Measurements from ENCODE around the gene ITPA. TPM values are rescaled to one million over a fixed set of nuclear protein-coding genes. Genes with fewer than 3 reads are reported as not detected.
A peak's percentile ranks its signal among the peaks of the same experiment; 100 is the strongest.

ITPA gene
- total and polyA plus RNA-seq, 2 of the 13 experiments (the other 11 are each of a cell fraction or from before 2014, with no cell fraction given): 60.1 to 103 TPM

- TF ChIP-seq ZNF703 (CRISPR knock-in tag; IDR thresholded peaks at IDR 0.05; ENCODE audit: borderline replicate concordance) (no peak), DNMT1 (CRISPR knock-in tag; IDR thresholded peaks at IDR 0.05) (no peak), REST (IDR thresholded peaks at IDR 0.05; ENCODE audit: borderline replicate concordance in 1 of 2, low read depth in 1 of 2, low read length in 2 of 2) (no peak), SOX13 (IDR thresholded peaks at IDR 0.05) (no peak), SOX13 (CRISPR knock-in tag; conservative IDR thresholded peaks at IDR 0.05 in 1 of 2, IDR thresholded peaks at IDR 0.05 in 1 of 2) (no peak), MATR3 (CRISPR knock-in tag; IDR thresholded peaks at IDR 0.05) (no peak), ELF4 (CRISPR knock-in tag; IDR thresholded peaks at IDR 0.05; ENCODE audit: borderline replicate concordance) (no peak), ZNF280D (CRISPR knock-in tag; IDR thresholded peaks at IDR 0.05) (no peak), ZNF768 (CRISPR knock-in tag; IDR thresholded peaks at IDR 0.05) (peak; percentile 58; the same call in 1 of the 2 replicates), ZFYVE20 (CRISPR knock-in tag; IDR thresholded peaks at IDR 0.05; ENCODE audit: borderline replicate concordance, low read depth) (no peak), BRF2 (CRISPR knock-in tag; IDR thresholded peaks at IDR 0.05) (no peak), AGO1 (IDR thresholded peaks at IDR 0.05; ENCODE audit: low read depth, low read length, poor library complexity, severe bottlenecking) (no peak), POLR2A (IDR thresholded peaks at IDR 0.05; ENCODE audit: insufficient read depth in 1 of 2, low read depth in 2 of 2, low read length in 2 of 2) (peak in 1 of 2 experiments; percentile 28; a peak in 2 of 4 replicates)
- TF ChIP-seq, protein P1, sequence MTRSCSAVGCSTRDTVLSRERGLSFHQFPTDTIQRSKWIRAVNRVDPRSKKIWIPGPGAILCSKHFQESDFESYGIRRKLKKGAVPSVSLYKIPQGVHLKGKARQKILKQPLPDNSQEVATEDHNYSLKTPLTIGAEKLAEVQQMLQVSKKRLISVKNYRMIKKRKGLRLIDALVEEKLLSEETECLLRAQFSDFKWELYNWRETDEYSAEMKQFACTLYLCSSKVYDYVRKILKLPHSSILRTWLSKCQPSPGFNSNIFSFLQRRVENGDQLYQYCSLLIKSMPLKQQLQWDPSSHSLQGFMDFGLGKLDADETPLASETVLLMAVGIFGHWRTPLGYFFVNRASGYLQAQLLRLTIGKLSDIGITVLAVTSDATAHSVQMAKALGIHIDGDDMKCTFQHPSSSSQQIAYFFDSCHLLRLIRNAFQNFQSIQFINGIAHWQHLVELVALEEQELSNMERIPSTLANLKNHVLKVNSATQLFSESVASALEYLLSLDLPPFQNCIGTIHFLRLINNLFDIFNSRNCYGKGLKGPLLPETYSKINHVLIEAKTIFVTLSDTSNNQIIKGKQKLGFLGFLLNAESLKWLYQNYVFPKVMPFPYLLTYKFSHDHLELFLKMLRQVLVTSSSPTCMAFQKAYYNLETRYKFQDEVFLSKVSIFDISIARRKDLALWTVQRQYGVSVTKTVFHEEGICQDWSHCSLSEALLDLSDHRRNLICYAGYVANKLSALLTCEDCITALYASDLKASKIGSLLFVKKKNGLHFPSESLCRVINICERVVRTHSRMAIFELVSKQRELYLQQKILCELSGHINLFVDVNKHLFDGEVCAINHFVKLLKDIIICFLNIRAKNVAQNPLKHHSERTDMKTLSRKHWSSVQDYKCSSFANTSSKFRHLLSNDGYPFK (CRISPR knock-in tag; IDR thresholded peaks at IDR 0.05; ENCODE audit: borderline replicate concordance): peak; percentile 44
Observed at GRCh38 chr20:3163099-3164042, 45.9 kb upstream of the ITPA start (continued).

Measured in HepG2 (cell line).